ENCODE data around the gene FREY1. TPM values are rescaled to one million over a fixed set of nuclear protein-coding genes. Genes with fewer than 3 reads are reported as not detected.

FREY1 gene
- total and polyA plus RNA-seq, 9 of the 15 experiments (the other 6 are each of a cell fraction or from before 2014, with no cell fraction given), result 0.25 to 1.5 (median 1.1) TPM; not detected in 5

DNA sequence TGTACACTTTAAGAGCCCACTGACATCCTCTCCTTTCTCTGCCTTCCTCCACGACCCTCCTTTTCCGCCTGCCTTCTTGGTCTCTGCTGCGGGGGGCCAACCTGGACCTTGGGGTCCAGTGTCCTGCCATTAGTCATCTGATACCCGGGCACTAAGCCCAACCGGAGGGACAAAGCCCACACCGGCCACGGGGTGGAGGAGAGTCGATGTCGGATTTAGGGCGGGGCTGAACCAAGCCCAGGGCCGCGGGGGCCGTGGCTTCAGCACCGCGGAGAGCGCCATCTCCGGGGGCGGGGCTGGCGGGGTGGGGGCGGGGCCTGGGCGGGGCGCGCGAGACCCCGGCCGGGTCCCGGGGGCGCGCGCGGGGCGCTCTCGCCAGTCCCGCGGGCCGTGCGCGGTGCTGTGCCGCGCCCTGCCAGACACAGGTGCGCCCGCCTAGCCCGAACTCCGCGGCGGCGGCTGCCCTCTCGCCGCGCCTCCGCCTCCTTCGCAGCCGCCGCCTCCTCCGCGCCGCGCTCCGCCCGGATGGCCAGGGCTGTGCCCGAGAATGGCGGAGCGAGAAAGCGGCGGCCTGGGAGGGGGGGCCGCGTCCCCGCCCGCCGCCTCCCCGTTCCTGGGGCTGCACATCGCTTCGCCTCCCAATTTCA, 21.7 kb downstream of the FREY1 start, which contains the start of gene MAPK8IP1:
TSS of gene MAPK8IP1 (plus strand) at position 378 of the 647 bp plus-strand sequence. CDS start at position 548, 170 bp downstream.
- BruUV-seq (replicated peaks), result no TSS peak
- Histone ChIP-seq H3K9me1 (ENCODE audit: control insufficient read depth, insufficient read depth, low read length) (no peaks in the 10 kb centered on the region), H3K27ac (ENCODE audit: extremely low read depth, low read depth, low read length) (no peak within 1 kb of the TSS), H3K9ac (ENCODE audit: insufficient read depth in 1 of 2, low read depth in 2 of 2, low read length in 2 of 2) (peak within 1 kb of the TSS in 1 of 2 experiments; percentile 81; a peak in 2 of 4 replicates), H3K36me3 (ENCODE audit: control insufficient read depth, insufficient read depth, low read length) (peaks cover 21% of the 10 kb centered on the region; the same call in 2 of the 3 replicates), H3K4me3 (peak within 1 kb of the TSS; percentile 55), H3K4me2 (ENCODE audit: insufficient read depth, low read length) (peak within 1 kb of the TSS; percentile 52), H2AFZ (ENCODE audit: low read depth, low read length) (peak within 1 kb of the TSS; percentile 66; the same call in 1 of the 2 replicates), H3K4me1 (replicated peaks in 1 of 2; ENCODE audit: control insufficient read depth in 2 of 2, insufficient read depth in 2 of 2, low read length in 2 of 2) (peaks cover 0 to 26% of the 10 kb centered on the region in 2 experiments; a peak in 3 of 5 replicates), H3K27me3 (ENCODE audit: control insufficient read depth in 2 of 2, insufficient read depth in 2 of 2, low read length in 2 of 2) (no peaks in the 10 kb centered on the region), H3K9me3 (replicated peaks; ENCODE audit: control insufficient read depth, insufficient read depth, low read depth, low read length) (no peaks in the 10 kb centered on the region), H3K79me2 (ENCODE audit: control insufficient read depth, insufficient read depth, low read length) (no peaks in the 10 kb centered on the region), H4K20me1 (replicated peaks; ENCODE audit: control insufficient read depth, insufficient read depth, low read length) (peaks cover 30% of the 10 kb centered on the region)
- CTCF ChIA-PET (ENCODE audit: low intra/inter-chr PET ratio), result interaction anchor here (0.6 kb wide), 1 partner anchor 433 kb away, joined by 3 read pairs; no protein-coding TSS in a partner anchor
- POLR2A ChIA-PET, result no interaction called here
- ATAC-seq (peak; percentile 87), DNase-seq (ENCODE audit: extremely low read depth in 1 of 4, low spot score in 3 of 4) (peak; percentile 73 to 98 (median 94)), FAIRE-seq (peak; percentile 35)
- in situ Hi-C loops (cut with MboI) (no loop called here), intact Hi-C loops (cut with micrococcal nuclease) (no loop called here)
- WGBS (ENCODE audit: insufficient coverage, low coverage, missing lambda C conversion rate), result 4% methylated on average over 18 of the region's 73 CpGs
- TF ChIP-seq XRCC3 (IDR thresholded peaks at IDR 0.05) (no peak), NBN (IDR thresholded peaks at IDR 0.05; ENCODE audit: low read depth) (no peak), ZNF197 (CRISPR knock-in tag; IDR thresholded peaks at IDR 0.05; ENCODE audit: low read depth) (0 out of 2 replicates have a peak, but pooled peaks have one; percentile 52), NFE2L1 (tag; IDR thresholded peaks at IDR 0.05; ENCODE audit: borderline replicate concordance, low read depth) (no peak), NFIC (IDR thresholded peaks at IDR 0.05) (peak; percentile 18; the same call in 1 of the 2 replicates), CCNT2 (IDR thresholded peaks at IDR 0.05; ENCODE audit: borderline replicate concordance, extremely low read depth, insufficient read length, low read depth, low read length) (peak; percentile 41), ERF (CRISPR knock-in tag; IDR thresholded peaks at IDR 0.05) (0 out of 2 replicates have a peak, but pooled peaks have one; percentile 76), ZNF232 (CRISPR knock-in tag; IDR thresholded peaks at IDR 0.05) (no peak), HNRNPLL (IDR thresholded peaks at IDR 0.05; ENCODE audit: low read depth, low read length, poor library complexity, severe bottlenecking) (peak; percentile 72), ZBTB7A (IDR thresholded peaks at IDR 0.05; ENCODE audit: borderline replicate concordance, control insufficient read depth, low read depth, low read length) (peak; percentile 54; the same call in 1 of the 2 replicates), EGR1 (conservative IDR thresholded peaks at IDR 0.05) (0 out of 2 replicates have a peak, but pooled peaks have one; percentile 8)
- TF ChIP-seq, protein P1, sequence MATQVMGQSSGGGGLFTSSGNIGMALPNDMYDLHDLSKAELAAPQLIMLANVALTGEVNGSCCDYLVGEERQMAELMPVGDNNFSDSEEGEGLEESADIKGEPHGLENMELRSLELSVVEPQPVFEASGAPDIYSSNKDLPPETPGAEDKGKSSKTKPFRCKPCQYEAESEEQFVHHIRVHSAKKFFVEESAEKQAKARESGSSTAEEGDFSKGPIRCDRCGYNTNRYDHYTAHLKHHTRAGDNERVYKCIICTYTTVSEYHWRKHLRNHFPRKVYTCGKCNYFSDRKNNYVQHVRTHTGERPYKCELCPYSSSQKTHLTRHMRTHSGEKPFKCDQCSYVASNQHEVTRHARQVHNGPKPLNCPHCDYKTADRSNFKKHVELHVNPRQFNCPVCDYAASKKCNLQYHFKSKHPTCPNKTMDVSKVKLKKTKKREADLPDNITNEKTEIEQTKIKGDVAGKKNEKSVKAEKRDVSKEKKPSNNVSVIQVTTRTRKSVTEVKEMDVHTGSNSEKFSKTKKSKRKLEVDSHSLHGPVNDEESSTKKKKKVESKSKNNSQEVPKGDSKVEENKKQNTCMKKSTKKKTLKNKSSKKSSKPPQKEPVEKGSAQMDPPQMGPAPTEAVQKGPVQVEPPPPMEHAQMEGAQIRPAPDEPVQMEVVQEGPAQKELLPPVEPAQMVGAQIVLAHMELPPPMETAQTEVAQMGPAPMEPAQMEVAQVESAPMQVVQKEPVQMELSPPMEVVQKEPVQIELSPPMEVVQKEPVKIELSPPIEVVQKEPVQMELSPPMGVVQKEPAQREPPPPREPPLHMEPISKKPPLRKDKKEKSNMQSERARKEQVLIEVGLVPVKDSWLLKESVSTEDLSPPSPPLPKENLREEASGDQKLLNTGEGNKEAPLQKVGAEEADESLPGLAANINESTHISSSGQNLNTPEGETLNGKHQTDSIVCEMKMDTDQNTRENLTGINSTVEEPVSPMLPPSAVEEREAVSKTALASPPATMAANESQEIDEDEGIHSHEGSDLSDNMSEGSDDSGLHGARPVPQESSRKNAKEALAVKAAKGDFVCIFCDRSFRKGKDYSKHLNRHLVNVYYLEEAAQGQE (IDR thresholded peaks at IDR 0.05; ENCODE audit: borderline replicate concordance), result peak; percentile 98
- TF ChIP-seq, protein P1 (CRISPR knock-in tag; IDR thresholded peaks at IDR 0.05; ENCODE audit: low read depth), result peak; percentile 95
- TF ChIP-seq, protein P2, sequence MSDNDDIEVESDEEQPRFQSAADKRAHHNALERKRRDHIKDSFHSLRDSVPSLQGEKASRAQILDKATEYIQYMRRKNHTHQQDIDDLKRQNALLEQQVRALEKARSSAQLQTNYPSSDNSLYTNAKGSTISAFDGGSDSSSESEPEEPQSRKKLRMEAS (CRISPR knock-in tag; IDR thresholded peaks at IDR 0.05), result peak; percentile 32; the same call in 1 of the 2 replicates

All from K562 (cell line).